ENCODE results near the gene ZBTB9.

Gene ZBTB9

DNA sequence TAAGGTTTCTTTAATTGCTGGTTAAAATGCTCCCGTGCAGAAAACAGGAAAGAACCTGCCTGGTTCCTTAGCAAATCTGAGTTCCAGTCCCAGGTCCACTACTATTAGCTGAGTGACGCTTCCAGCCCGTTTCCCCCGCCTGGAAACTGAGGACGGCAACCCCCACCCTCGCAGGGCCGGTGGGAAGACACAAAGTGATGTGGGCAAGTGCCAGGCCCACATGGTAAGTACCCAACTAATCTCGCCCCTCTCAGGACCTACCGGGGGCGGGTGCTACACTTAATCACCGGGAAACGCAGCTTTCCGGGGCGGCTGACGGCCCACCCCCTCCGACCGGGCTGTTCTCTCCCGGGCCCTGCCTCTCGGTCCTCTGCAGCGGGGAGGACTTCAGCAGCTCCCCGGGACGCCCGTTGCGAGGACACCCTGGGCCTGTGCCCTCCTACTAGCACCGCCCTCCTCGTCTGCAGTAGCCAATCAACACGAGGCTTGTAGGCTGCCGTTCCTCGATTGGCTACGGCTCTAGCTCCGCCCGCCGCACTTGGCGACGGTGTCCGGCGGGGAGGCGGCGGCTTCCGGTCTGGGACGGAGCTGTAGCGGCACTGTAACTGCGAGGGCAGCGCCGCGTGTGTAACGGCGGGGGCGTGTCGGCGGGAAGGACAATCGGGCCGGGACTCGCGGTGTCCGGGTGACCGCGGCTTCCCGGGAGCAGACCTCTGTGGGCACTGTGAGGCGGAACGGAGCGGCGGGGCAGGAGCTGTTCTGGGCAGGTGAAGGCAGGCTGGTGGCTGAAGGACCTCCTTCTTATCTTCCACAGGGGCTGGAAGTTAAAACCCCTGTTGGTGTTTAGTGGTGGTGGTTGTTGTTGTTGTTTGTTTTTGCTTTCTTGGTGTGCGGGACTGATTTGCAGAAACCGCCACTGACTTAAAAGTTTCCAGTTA, at the start of gene ZBTB9:
Gene ZBTB9 (plus strand): TSS at position 568 of the 938 bp plus-strand sequence. CDS start 525 bp downstream, outside the sequence.
- peak; percentile 98 for DNase-seq (ENCODE audit: low spot score)

DNA sequence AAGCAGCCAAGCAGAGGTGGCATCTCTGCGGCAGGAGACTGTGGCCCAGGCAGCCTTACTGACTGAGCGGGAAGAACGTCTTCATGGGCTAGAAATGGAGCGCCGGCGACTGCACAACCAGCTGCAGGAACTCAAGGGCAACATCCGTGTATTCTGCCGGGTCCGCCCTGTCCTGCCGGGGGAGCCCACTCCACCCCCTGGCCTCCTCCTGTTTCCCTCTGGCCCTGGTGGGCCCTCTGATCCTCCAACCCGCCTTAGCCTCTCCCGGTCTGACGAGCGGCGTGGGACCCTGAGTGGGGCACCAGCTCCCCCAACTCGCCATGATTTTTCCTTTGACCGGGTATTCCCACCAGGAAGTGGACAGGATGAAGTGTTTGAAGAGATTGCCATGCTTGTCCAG, 49.5 kb upstream of the ZBTB9 start:
- DNase-seq (ENCODE audit: low spot score), result no peak

DNA sequence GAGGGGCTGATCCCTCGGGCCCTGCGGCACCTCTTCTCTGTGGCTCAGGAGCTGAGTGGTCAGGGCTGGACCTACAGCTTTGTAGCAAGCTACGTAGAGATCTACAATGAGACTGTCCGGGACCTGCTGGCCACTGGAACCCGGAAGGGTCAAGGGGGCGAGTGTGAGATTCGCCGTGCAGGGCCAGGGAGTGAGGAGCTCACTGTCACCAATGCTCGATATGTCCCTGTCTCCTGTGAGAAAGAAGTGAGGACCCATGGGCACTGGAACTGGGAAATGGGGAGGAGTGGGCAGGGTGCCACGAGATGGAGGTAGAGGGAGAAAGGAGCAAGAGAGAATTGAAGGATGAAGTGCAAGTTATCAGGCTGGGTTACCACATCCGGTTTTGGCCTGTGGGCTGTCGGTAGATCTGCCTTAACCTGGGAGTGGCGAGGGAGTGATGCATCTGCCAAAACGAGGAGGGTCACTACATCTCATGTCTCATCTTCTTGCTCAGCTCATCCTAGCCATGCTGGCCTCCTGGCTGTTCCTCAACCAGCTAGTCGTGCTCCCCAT, 48.9 kb upstream of the ZBTB9 start:
- DNase-seq (ENCODE audit: low spot score), result no peak

DNA sequence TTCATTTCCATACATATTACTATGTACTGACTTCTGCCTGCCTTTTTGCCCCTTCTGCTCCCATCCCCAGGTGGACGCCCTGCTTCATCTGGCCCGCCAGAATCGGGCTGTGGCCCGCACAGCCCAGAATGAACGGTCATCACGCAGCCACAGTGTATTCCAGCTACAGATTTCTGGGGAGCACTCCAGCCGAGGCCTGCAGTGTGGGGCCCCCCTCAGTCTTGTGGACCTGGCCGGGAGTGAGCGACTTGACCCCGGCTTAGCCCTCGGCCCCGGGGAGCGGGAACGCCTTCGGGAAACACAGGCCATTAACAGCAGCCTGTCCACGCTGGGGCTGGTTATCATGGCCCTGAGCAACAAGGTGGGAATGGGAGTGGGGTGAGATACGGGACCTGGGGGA, 48.2 kb upstream of the ZBTB9 start:
- no peak for DNase-seq (ENCODE audit: low spot score)

DNA sequence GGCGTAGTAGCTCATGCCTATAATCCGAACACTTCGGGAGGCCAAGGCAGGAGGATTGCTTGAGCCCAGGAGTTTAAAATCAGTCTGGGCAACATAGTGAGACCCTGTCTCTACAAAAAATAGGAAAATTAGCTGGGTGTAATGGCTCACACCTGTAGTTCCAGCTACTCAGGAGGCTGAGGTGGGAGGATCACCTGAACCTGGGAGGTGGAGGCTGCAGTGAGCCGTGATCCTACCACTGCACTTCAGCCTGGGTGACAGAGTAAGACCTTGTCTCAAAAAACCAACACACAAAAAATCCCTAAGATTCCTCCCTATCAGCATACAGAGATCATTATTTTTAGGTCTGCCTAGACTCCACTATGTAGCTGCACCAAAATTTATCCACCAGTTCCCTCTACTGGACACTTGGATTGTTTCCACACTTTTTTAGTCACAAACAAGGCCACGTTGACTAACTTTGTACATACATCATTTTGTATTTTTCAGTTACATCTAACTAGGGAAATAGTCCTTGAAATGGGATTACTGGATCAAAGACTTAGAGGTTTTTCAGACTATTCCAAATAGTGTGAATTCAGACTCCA, 47.2 kb upstream of the ZBTB9 start:
- DNase-seq (ENCODE audit: low spot score), result no peak

- peak; percentile 95 for DNase-seq (ENCODE audit: low spot score)
Observed at GRCh38 chr6:33410050-33410710, 44.2 kb upstream of the ZBTB9 start.

- DNase-seq (ENCODE audit: low spot score), result peak; percentile 76
Observed at GRCh38 chr6:33410711-33411631, 43.4 kb upstream of the ZBTB9 start, which contains the start of gene PHF1. Gene PHF1, plus strand, starts transcription at chr6:33411014. Its CDS starts 1,250 bp downstream, at chr6:33412264.

GRCh38 chr6:33411632-33412005, 42.8 kb upstream of the ZBTB9 start:
- DNase-seq (ENCODE audit: low spot score), result no peak

- DNase-seq (ENCODE audit: low spot score), result no peak
Observed at GRCh38 chr6:33412140-33413009, 42.0 kb upstream of the ZBTB9 start.

DNA sequence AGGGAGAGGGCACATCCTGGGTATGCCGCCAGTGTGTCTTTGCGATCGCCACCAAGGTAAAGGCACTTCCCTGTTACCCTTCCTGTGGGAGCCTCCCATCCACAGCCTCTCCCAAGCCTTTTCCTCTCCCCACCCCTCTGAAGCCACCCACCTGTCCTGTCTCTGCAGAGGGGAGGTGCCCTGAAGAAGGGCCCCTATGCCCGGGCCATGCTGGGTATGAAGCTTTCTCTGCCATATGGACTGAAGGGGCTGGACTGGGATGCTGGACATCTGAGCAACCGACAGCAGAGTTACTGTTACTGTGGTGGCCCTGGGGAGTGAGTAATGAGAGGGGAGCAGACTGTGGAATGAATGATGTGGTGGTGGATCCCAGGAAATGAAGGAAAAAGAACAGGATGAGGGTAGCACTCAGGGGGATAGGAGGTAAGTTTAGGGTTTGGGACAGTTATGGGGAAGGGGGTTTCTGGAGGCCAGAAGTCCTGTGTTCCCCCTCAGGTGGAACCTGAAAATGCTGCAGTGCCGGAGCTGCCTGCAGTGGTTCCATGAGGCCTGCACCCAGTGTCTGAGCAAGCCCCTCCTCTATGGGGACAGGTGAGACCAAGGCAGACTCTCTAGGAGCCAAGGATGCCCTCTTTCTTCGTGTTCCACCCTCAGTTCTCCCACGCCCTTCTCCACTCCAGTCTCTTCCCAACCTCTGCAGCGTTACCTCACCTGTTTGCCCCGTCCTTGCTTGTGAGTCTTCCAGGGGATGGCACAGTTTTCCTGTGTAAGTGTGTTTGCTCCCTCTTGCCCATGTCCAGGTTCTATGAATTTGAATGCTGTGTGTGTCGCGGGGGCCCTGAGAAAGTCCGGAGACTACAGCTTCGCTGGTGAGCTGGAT, 40.9 kb upstream of the ZBTB9 start:
- DNase-seq (ENCODE audit: low spot score), result no peak

DNA sequence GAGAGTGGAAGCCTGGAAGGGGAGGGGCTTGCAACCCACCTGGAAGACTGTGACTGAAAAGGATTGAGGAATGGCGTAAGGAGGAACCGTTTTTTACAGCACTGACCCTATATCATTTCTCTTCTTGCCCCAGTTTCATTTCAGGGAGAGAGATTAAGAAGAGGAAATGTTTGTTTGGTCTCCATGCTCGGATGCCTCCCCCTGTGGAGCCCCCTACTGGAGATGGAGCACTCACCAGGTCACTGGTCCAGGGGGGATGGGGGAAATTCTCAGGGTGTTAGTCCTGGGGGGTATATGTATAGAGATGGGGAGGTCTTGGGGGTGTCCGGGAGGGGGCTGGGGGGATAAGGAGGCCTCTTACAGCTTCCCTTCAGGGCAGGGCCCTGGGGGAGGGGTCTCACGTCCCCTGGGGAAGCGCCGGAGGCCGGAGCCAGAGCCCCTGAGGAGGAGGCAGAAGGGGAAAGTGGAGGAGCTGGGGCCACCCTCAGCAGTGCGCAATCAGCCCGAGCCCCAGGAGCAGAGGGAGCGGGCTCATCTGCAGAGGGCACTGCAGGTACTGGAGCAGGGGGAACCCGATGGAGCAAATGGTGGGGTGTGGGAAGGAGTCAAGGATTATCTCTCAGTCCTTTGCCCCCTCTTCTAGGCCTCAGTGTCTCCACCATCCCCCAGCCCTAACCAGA, 39.6 kb upstream of the ZBTB9 start:
- DNase-seq (ENCODE audit: low spot score), result no peak

DNA sequence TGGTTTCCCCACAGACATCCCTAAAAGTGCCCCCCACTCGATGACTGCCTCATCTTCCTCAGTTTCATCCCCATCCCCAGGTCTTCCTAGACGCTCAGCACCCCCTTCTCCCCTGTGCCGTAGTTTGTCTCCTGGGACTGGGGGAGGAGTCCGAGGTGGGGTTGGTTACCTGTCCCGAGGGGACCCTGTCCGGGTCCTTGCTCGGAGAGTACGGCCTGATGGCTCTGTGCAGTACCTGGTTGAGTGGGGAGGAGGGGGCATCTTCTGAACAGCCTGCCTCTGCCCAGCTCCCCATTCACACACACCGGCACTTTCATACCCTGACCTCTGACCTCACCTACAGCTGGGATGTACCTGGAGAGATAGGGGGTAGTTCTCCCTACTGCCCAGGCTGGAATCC, 38.5 kb upstream of the ZBTB9 start:
- DNase-seq (ENCODE audit: low spot score), result no peak

DNA sequence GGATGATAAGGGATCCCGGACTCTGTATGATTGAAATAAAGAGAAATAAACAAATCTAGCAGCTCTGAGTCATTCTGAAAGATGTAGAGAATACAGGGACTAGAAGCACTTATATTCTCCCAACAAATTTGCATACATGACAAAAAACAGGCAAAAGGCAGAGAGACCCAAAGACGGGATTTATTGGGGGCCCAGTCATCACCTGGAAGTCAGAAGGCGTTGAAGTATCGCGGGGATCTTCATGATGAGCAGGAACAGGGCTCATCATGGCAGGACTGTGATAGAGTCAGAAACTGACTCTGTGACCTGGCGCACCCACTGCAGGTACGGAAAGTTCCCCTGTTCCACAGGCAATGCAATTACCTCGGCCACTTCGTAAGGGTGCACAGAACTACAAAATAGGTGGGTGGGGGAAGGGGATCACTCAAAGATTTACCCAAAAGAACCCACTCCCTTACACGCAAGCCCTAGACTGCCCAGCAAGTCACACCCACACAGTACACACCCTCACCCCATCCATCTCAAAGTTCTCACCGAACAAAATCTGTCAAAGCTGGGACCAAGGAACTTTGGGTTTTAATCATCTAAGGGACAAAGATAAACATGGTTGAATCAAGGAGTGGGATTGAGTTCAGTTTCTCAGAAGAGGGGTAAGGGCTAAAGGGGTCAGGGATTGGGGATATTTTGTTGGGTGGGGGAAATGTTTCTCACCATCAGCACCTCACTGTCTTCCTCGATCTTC, 37.8 kb upstream of the ZBTB9 start:
- DNase-seq (ENCODE audit: low spot score), result no peak

DNA sequence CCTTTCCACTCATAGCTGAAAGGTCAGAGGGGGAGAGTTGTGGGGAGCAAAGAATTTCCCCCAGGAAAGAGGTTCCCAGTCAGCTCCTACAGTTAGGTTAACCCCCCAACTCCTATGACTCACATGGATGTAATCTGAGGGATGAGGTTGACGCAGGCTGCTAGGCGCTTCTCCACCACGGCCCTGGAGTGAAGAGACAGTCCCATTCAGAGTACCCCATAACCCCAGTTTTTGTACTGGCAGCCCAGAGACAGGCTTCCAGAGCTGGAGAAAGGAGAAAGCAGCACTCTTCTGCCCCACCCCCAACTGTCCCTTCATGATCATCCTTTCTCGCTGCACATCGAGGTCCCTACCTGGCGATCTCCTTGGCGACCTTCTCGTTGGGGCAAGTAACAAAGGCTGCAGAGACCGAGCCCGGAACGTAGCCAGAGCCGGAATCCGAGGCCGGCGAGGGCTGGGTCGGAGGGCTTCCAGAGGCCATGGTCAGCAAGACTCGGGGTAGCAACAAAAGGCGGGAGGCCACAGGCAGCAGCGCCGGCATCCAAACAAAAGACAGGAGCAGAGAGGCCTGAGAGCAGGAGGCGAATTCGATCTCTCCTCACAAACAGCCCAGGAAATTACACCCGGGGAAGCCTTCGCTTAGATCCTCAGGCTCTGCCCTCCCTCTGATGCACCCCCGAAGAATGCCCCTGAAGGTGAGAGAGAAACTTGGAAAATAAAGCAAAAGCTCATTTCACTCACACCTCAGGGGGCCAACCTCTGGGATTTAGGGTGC, 37.1 kb upstream of the ZBTB9 start:
- peak; percentile 61 for DNase-seq (ENCODE audit: low spot score)

DNA sequence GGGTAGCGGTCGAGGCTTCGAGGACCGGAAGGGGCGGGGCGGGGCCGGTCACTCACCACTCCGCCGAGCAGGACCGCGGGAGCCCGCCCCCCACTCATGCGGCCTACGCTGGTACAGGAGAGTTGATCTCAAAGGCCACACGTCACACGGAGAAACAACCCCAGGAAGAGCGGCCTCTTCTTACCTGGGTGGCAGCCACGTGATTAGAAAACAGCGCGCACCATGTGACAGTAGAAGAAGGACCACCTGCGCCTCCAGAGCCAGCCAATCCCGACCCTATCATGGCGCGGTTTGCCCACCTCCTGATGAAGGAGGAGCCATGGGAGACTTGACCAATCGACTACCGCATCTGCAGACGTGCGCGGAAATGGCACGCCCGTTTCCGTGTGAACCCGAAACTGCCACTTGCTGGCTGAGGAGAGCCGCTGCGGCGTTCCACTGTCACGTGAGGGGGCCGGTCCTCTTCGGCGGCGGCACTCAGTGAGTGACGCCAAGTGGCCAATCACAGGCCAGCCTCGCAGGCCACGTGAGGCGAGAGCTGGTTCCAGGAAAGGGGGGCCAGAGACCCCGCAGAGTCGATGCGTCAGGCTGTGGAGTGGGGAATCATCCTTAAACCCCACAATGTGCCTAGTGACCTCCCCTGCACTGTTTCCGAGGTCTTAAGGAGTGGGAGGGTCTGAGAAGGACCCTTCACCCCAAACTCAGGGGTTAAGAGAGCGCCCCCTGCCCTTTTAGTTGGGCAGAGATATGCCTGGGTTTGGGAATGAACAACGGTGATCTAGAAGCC, 36.3 kb upstream of the ZBTB9 start, which contains the start of gene CUTA:
Gene CUTA (minus strand): TSS at position 205 of the 787 bp plus-strand sequence. CDS start 107 bp downstream, at position 98.
- DNase-seq (ENCODE audit: low spot score), result peak; percentile 99

DNA sequence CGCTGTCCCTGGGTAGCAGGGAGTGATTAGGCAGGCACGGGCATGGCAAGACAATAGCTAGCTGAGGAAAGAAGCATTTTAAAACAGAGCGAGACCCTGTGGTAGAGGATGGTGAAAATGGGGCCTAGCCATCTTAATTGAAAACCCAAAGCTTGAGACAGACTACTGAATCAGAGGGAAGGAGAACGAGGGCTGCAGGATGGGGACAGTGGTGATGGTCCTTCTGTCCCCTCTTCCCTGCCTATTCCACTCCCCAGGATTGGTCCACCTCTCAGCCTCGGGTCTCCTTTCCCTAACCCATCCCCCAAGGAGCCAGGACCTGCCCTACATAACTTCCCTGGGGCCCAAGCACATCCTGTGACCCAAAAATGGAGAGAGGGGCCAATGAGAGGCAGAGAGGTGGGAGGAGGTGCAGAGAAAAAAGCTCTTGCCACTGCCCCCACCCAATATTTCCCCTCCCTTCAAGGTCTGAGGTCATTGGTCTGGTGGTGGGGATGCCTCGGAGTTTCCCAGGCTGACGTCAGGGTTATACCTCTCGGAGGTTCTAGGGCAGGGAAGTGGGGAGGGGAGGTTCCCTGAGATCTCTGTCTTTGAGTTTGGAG, 35.6 kb upstream of the ZBTB9 start:
- DNase-seq (ENCODE audit: low spot score), result no peak
